Uterus (tissue), 2 donors: ENCODE measurements around the gene GTF3C5.

ENCODE experiments used
- CTCF ChIP-seq, 4 experiments: fragments of 200-600 bp in 2 of 4; fragments of 450-650 bp in 2 of 4; sonication (generic) in 2 of 4; IDR thresholded peaks; one replicate each; pipeline ENCODE4 v1.5.1; 2016 to 2019; ENCODE audit warnings: antibody characterized with exemption in 4 of 4, mild to moderate bottlenecking in 2 of 4, moderate library complexity in 1 of 4
- POLR2A ChIP-seq, 2 donors: fragments of 450-650 bp; IDR thresholded peaks; one replicate each; pipeline ENCODE4 v1.6.1; 2016; ENCODE audit warnings: antibody characterized with exemption in 2 of 2, mild to moderate bottlenecking in 1 of 2, moderate library complexity in 1 of 2

- no peak for TF ChIP-seq CTCF (IDR thresholded peaks at IDR 0.05)
- no peak for TF ChIP-seq POLR2A (IDR thresholded peaks at IDR 0.05)
Observed at GRCh38 chr9:132998831-132999635, 31.8 kb upstream of the GTF3C5 start.
